Ovary (tissue), 3 donors: ENCODE measurements around the gene TTC3.

Experiments
- CTCF ChIP-seq, 3 donors: fragments of 450-650 bp in 2 of 3; fragments of 200-600 bp in 1 of 3; IDR thresholded peaks; one replicate each; pipeline versions ENCODE4 v1.5.1 to v1.8.0; 2016 to 2022; ENCODE audit warnings: antibody characterized with exemption in 3 of 3, mild to moderate bottlenecking in 1 of 3
- EP300 ChIP-seq: sonication (generic); formaldehyde crosslinking; IDR thresholded peaks from one replicate; pipeline ENCODE4 v1.6.1; 2017; ENCODE audit warnings: antibody characterized with exemption
- donor health status: DM: no; HTN: no; CAD: no.

- TF ChIP-seq EP300, result no peak
- TF ChIP-seq CTCF (IDR thresholded peaks at IDR 0.05), result no peak
These were observed 122.6 kb downstream of the TTC3 start for GRCh38 chr21:37195610-37196009.
